HG02973 (cell line): ENCODE data around the gene THSD4.

Experiments
- ATAC-seq: cut with Tn5 transposase; IDR thresholded peaks from one replicate; pipeline ENCODE4 v1.9.1; 2021; ENCODE audit warnings: moderate library complexity; ENCODE audit not compliant: unreplicated experiment

The THSD4 gene

GRCh38 chr15:71788646-71789579 is 673.6 kb downstream of the THSD4 start:
- ATAC-seq, result no peak

DNA sequence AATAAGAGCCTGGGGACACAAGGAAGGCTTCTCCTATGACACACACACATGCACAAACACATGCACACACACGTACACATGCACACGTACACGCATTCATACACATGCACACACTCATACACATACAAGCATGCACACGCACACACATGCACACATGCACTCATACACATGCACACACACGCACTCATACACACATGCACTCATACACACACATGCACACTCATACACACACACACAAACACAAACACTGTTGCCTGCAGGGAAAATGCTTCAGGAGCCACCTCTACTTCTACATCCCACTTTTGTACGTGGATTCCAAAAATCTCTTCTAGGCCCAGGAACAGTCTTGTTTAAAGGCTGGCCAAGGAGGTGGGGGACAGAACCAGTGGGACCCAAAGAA is 674.3 kb downstream of the THSD4 start:
- no peak for ATAC-seq

DNA sequence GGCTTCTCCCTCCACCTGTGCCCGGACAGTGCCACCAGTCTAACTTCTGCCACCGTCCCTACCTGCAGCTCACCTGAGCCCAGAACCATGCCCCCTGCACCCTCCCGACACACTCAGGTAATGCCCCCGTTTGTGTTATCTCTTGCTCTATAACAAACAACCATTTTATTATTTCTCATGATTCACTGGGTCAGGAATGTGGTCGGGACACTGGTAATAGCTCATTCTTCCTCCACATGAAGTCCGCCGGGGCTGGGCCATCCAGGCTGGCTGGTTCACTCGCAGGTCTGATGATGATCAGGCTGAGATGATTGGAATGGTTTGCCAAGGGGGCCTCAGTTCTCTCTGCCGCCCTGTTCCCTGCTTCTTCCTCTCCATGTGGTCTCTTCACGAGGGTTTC is 674.8 kb downstream of the THSD4 start:
- no peak for ATAC-seq

DNA sequence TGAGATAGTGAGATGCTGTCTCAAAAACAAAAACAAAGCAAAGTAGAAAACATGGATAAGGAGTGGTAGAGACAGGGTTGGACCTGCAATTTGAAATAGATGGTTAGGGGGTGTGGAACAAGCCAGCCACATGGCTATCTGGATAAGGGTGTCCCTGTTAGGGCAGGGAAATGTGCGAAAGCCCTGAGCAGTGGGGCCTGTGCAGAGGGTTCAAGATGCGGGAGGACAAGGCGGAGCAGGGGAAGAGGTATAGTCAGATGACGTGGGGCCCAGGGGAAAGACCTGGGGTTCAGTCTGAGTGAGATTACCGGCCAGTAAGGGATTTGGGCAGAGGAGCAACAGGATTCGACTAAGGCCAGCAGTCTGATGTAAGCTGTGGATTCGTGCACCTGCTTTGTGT is 676.7 kb downstream of the THSD4 start:
- ATAC-seq, result no peak

DNA sequence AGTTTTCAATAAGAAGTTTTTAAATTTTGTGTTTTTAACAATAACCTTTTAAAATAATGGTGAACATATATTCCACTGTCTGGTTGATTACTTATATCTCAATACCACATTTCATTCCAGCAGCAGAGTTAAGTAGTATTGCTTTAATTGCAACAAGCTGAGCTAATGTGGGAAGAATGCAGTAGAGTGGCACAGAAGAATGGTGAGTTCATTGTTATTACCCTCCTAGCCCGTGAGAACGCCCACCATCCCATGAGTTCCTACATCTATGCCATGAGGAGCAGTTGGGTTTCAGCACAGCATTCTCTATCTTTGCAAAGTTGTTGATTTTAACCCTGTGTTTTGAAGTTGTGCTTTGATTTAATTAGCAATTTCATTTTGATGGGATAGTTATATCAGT is 677.2 kb downstream of the THSD4 start:
- no peak for ATAC-seq

- ATAC-seq, result no peak
Observed at GRCh38 chr15:71798641-71799040, 683.4 kb downstream of the THSD4 start.

DNA sequence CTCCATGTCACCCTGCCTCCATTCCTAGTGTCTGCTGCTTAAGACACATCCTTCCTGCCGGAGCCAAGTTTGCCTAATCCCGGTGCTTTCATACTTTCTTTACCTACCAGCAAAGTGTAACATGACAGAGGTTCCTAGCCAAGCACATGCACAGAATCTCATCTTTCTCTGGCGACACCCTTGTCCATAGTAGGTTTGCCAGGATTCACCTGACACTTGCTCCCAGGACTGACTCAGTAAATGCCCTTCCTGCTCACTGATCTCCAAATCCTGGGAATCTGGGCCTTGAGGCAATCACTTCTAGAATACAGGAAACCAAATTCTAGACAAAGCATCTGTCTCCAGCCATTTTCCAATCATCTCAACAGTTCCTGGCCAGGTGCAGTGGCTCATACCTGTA is 684.9 kb downstream of the THSD4 start:
- no peak for ATAC-seq

- no peak for ATAC-seq
Observed at GRCh38 chr15:71800835-71801745, 685.8 kb downstream of the THSD4 start.

DNA sequence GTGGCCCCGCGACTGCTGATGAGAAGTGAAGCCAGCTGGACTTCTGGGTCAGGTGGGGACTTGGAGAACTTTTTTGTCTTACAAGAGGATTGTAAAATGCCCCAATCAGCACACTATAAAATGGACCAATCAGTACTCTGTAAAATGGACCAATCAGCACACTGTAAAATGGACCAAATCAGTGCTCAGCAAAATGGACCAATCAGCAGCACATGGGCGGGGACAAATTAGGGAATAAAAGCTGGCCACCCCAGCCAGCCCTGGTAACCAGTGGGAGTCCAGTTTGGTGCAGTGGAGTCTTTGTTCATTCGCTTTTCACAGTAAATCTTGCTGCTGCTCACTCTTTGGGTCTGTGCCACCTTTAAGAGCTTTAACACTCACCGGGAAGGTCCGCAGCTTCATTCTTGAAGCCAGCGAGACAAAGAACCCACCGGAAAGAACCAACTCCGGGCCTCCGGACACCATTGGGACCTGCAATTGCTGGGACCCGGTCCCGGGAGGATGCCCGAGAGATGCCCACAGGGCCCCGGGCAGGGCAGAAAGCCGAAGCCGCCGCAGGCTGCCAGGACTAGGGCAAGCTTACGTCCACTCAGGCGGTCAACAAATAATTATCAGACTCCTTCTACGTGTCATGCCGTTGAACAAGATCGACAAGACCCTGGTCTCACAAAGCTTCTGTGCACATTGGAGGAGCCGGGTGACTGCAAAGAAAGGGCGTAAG is 686.8 kb downstream of the THSD4 start:
- no peak for ATAC-seq

DNA sequence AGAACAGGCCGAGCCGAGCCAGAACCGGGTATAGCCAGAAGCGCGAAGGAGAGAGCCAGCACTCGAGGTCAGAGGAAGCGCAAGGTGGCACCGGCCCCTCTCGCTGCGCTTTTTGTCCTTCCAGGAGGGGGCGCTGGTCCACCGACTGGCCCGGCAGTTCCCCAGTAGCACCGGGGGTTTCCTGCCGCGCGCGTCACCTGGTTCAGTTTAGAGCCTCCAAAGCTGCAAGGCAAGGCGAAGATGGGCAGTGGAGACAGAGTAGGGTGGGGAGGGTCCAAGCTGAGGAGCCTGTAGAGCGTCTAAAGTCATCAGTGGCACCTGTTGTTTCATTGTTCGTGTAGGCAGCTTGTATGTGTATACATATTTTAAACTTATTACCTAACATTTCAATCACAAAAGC is 687.5 kb downstream of the THSD4 start:
- ATAC-seq, result no peak

DNA sequence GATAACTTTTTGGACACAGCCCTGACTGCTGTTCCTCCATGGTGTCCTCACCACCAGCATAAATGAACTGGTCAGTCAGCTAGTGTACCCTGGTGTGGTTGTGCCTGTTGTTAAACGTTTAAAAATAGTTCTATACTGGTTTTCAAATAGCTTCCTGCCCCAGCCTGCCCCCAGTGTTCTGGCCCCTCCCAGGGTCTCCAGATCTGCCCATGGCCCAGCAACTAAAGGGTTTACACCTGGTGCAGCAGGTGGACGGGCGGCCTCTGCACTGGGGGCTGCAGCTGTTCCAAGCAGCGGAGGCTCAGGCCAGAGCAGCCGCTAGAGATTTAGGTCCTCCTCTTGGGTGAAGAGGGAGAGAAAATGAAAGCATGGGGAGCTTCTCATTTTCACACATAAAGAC is 689.0 kb downstream of the THSD4 start:
- ATAC-seq, result no peak

DNA sequence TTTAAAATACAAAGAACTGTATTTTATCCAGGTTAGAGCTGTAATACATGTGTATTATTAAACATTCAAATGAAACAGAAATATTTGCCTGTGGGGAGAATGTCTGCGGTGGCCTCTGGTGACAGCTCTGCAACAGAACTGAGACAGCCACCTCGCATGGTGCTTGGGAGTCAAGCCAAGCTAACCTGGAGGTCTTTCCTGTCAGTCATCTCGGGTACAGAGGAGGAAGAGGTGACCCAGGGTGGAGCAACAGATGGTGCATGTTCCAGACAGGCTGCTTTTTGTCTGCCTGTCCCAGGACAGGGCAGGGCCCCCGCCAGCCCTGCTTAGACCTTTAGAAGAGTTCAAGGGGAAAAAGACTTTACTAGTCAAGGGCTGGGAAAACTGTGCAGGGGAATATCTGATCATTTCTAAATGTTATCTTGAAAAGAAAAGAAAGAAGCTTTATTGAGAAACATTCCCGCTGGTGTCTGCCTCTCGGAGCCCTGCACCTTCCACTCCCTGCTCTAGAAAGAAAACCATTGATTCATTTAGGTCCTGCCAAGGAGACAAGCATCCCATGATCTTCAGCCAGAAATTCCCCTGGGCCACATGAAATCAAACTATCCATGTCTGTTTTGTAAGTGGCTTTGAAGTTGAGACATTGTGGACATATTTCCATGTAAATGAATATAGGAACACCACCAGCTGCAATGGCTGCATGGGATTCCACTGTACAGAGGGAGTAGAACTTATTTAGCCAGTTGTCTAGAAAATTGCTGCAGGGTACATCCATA is 689.6 kb downstream of the THSD4 start:
- no peak for ATAC-seq

DNA sequence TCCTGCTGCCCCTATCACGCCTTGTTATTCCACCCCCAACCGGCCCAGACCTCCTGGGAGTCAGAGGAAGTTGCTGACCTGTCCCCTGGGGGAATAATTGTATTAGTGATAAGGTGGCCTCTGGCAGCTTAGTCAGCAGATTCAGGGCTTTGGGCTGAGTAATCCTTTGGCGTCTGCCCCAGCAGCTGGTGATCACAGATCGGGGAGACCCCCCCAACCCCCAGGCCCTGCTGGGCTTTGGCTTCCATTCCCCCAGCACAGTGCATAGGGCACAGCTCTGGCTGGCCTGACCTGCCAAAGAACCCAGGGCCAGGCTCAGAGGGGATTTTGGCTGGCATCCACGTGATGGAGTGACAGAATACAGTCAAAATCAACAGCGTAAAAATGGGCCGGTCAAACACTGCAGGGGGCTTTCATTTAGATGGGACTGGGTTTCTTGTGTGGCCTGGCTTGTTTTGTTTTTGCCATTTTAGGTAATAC is 691.2 kb downstream of the THSD4 start:
- ATAC-seq, result no peak

DNA sequence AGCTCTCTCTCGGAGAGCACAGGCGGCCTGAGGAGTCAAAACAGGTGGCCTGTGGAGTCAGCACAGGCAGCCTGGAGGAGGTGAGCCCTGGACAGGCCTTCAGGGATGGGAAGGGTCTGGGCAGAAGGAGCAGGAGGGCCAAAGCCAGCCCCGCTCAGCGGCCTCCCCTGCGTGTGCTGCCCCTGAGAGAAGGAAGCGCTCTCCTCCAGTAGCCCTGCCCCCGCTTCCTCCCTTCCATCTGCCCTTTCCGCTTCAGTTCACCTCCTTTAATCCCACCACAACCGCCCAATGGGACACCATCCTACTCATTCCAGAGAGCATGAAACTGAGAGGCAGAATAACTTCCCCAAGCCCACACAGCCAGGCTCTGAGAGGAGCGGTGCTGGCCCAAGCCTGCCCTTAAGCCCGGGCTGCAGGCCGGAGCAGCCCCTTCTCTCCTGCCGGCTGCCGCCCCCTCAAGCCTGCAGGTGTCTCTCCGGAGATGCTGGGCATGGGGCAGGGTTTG is 691.9 kb downstream of the THSD4 start:
- no peak for ATAC-seq

DNA sequence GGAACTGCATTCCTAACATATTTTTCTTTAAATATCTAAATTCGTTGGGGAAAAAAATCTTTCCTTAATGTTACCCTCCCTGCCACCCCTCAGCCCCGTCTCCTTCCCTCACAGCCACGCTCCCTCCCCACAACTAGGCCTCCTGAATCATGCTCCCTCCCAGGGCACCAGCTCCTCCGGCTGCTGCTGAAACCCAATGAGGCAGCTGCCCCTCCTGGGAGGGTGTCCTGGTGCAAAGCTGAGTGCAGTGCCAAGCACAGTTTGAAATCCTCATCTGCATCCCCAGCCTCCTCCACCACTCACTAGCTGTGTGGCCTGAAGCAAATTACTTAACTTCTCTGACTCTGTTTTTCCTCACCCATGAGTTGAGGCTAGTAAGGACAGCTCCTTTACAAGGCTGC is 692.4 kb downstream of the THSD4 start:
- ATAC-seq, result no peak

DNA sequence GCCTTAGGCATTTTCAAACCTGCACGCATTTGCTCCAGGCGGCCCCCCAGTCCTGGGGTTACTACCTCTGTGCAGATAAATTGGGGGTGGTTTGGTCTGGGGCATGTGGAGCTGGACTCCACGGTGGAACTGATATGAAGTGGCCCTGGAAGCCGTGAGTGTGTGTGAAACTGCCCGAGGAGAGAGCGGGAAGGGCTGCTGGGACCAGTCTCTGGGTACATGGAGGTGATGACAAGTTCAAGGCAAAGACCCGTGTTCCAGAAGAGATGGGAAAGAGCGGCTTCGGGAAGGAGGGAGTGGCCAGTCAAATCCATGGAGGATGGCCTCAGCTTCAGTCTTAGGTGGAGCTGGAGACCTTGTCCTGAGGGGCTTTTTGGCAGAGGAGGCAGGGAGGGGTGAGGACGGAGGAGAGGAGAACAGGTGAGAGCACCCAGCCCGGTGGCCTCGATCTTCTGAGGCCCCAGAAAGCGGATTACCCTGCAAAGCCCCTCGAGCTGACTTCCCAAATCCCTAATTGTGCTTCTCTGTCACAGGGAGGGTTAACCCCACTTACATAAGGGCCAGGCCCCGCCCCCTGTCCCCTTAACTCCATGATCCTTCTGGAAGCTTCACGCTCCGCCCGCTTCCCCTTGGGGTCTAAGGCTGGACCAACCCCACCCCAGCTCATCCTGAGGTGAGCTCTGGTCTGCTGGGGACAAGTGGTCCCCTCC is 693.2 kb downstream of the THSD4 start:
- ATAC-seq, result no peak

DNA sequence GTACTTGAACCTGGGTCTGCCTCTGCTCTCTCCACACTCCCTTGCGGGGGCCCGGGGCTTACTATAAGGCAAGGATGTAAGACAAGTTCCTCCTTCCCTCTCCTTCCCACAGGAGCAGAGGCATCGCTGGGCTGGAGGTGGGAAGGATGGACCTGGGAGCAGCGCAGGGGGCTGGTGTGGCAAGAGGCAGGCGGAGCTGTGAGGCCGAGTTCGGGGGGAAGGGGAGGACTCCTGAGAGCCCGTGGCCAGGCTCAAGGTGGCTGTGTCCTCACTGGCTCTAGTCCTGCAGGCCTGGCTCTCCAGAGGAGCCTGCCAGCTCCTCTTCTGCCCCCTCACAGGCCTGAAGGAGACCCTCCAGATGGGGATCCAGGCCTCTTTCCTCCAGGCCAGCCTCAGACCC is 694.1 kb downstream of the THSD4 start:
- no peak for ATAC-seq

- ATAC-seq, result no peak
Observed at GRCh38 chr15:71810256-71811035, 695.2 kb downstream of the THSD4 start, which contains the start of gene NR2E3. NR2E3 (plus strand) TSS chr15:71810554; CDS start chr15:71810744, 190 bp downstream.
